ACC112 (cell line): Measurements from ENCODE around the gene TDRD12.
"Not testable (repeated sequence)": the region's sequence is repeated elsewhere in the genome, so short reads cannot be mapped to it uniquely, and the experiment has no call there.

Source experiments
- H2AFZ ChIP-seq: fragments of 200-600 bp; sonication (generic); one replicate; pipeline ENCODE4 v1.6.0; 2017; ENCODE audit warnings: antibody characterized with exemption, low read length; ENCODE audit not compliant: unreplicated experiment
- H3K27ac ChIP-seq: fragments of 200-600 bp; sonication (generic); 2 replicates; pipeline ENCODE4 v1.5.1; 2014; ENCODE audit warnings: low read depth, mild to moderate bottlenecking, antibody characterized with exemption, low read length, moderate library complexity
- H3K27me3 ChIP-seq: fragments of 200-600 bp; sonication (generic); 2 replicates; pipeline ENCODE4 v1.6.1; 2014; ENCODE audit warnings: mild to moderate bottlenecking, antibody characterized with exemption, low read length, moderate library complexity, mixed read lengths; ENCODE audit not compliant: insufficient read depth
- H3K36me3 ChIP-seq: fragments of 200-600 bp; sonication (generic); 2 replicates; pipeline ENCODE4 v1.6.1; 2016; ENCODE audit warnings: mild to moderate bottlenecking, antibody characterized with exemption, low read length, moderate library complexity, mixed read lengths; ENCODE audit not compliant: insufficient read depth
- H3K4me1 ChIP-seq: fragments of 200-600 bp; sonication (generic); one replicate; pipeline ENCODE4 v1.6.1; 2016; ENCODE audit warnings: low read length, mixed read lengths; ENCODE audit not compliant: insufficient read depth, unreplicated experiment, control insufficient read depth
- H3K4me3 ChIP-seq: fragments of 200-600 bp; sonication (generic); 2 replicates; pipeline ENCODE4 v1.5.1; 2014; ENCODE audit warnings: mild to moderate bottlenecking, low read depth, low read length
- H3K79me2 ChIP-seq: fragments of 200-600 bp; sonication (generic); one replicate; pipeline ENCODE4 v1.6.0; 2016; ENCODE audit warnings: low read length; ENCODE audit not compliant: control insufficient read depth, unreplicated experiment, insufficient read depth

Gene TDRD12

GRCh38 chr19:32866564-32867265, 147.1 kb downstream of the TDRD12 start:
- Histone ChIP-seq H3K27me3 (no peaks in the 10 kb centered on the region), H3K4me3 (no peak overlapping the region), H3K27ac (no peak overlapping the region), H3K36me3 (no peaks in the 10 kb centered on the region), H3K79me2 (no peaks in the 10 kb centered on the region), H3K4me1 (no peaks in the 10 kb centered on the region), H2AFZ (no peak overlapping the region)

- not testable (repeated sequence) for H3K27ac ChIP-seq, H3K4me3 ChIP-seq, H2AFZ ChIP-seq, H3K4me1 ChIP-seq, H3K79me2 ChIP-seq, H3K27me3 ChIP-seq, H3K36me3 ChIP-seq
These were observed 147.9 kb downstream of the TDRD12 start for GRCh38 chr19:32867436-32867835.

- Histone ChIP-seq H3K27me3 (no peaks in the 10 kb centered on the region), H2AFZ (no peak overlapping the region), H3K4me3 (no peak overlapping the region), H3K27ac (no peak overlapping the region), H3K36me3 (no peaks in the 10 kb centered on the region), H3K79me2 (no peaks in the 10 kb centered on the region), H3K4me1 (no peaks in the 10 kb centered on the region)
These were observed 148.8 kb downstream of the TDRD12 start for GRCh38 chr19:32868206-32868950.

GRCh38 chr19:32869369-32869965, 149.9 kb downstream of the TDRD12 start, which contains the start of gene SLC7A9:
Gene SLC7A9, minus strand, starts transcription at chr19:32869767. Its CDS starts 1,233 bp downstream, at chr19:32868534.
- no peaks in the 10 kb centered on the region for H3K27me3 ChIP-seq
- H3K36me3 ChIP-seq, result no peaks in the 10 kb centered on the region
- no peaks in the 10 kb centered on the region for H3K4me1 ChIP-seq
- H3K4me3 ChIP-seq, result no peak within 1 kb of the TSS
- no peak within 1 kb of the TSS for H3K27ac ChIP-seq
- no peak within 1 kb of the TSS for H2AFZ ChIP-seq
- H3K79me2 ChIP-seq, result no peaks in the 10 kb centered on the region

GRCh38 chr19:32869966-32870573, 150.5 kb downstream of the TDRD12 start:
- H2AFZ ChIP-seq, result no peak overlapping the region

GRCh38 chr19:32870981-32871451, 151.4 kb downstream of the TDRD12 start:
- H3K36me3 ChIP-seq, result no peaks in the 10 kb centered on the region
- no peaks in the 10 kb centered on the region for H3K79me2 ChIP-seq
- H3K27me3 ChIP-seq, result no peaks in the 10 kb centered on the region
- no peak overlapping the region for H3K4me3 ChIP-seq
- no peaks in the 10 kb centered on the region for H3K4me1 ChIP-seq
- no peak overlapping the region for H2AFZ ChIP-seq
- H3K27ac ChIP-seq, result no peak overlapping the region

More at GRCh38 chr19:32869966-32870573, 150.5 kb downstream of the TDRD12 start:
- H3K27ac ChIP-seq, result no peak overlapping the region
- no peaks in the 10 kb centered on the region for H3K79me2 ChIP-seq
- no peaks in the 10 kb centered on the region for H3K27me3 ChIP-seq
- H3K4me1 ChIP-seq, result no peaks in the 10 kb centered on the region
- H3K36me3 ChIP-seq, result no peaks in the 10 kb centered on the region
- H3K4me3 ChIP-seq, result no peak overlapping the region

GRCh38 chr19:32872391-32872790, 152.8 kb downstream of the TDRD12 start:
- Histone ChIP-seq H3K4me3 (no peak overlapping the region), H3K79me2 (no peaks in the 10 kb centered on the region), H3K27me3 (no peaks in the 10 kb centered on the region), H3K36me3 (no peaks in the 10 kb centered on the region), H3K4me1 (no peaks in the 10 kb centered on the region), H3K27ac (no peak overlapping the region), H2AFZ (no peak overlapping the region)

GRCh38 chr19:32873247-32873959, 153.8 kb downstream of the TDRD12 start:
- H2AFZ ChIP-seq, result no peak overlapping the region

GRCh38 chr19:32874605-32875004, 155.0 kb downstream of the TDRD12 start:
- Histone ChIP-seq H2AFZ (no peak overlapping the region), H3K27me3 (no peaks in the 10 kb centered on the region), H3K4me1 (no peaks in the 10 kb centered on the region), H3K36me3 (no peaks in the 10 kb centered on the region), H3K4me3 (no peak overlapping the region), H3K79me2 (no peaks in the 10 kb centered on the region), H3K27ac (no peak overlapping the region)

More at GRCh38 chr19:32873247-32873959, 153.8 kb downstream of the TDRD12 start:
- Histone ChIP-seq H3K79me2 (no peaks in the 10 kb centered on the region), H3K36me3 (no peaks in the 10 kb centered on the region), H3K4me1 (no peaks in the 10 kb centered on the region), H3K27me3 (no peaks in the 10 kb centered on the region), H3K27ac (no peak overlapping the region), H3K4me3 (no peak overlapping the region)

GRCh38 chr19:32875428-32875827, 155.9 kb downstream of the TDRD12 start:
- Histone ChIP-seq H3K36me3 (no peaks in the 10 kb centered on the region), H3K27ac (no peak overlapping the region), H3K4me3 (no peak overlapping the region), H3K4me1 (no peaks in the 10 kb centered on the region), H3K27me3 (no peaks in the 10 kb centered on the region), H3K79me2 (no peaks in the 10 kb centered on the region), H2AFZ (no peak overlapping the region)
